ENCODE data around the gene NCMAP.

GRCh38 chr1:24652382-24652781, 96.5 kb downstream of the NCMAP start:
- TF ChIP-seq CTCF (IDR thresholded peaks at IDR 0.05) (no peak), POLR2AphosphoS5 (IDR thresholded peaks at IDR 0.05) (no peak)

All from breast epithelium (tissue), 3 donors.